Calu3 (cell line): ENCODE measurements around the gene RGS16. TPM values are rescaled to one million over a fixed set of nuclear protein-coding genes. Genes with fewer than 3 reads are reported as not detected.

Experiments used
- BruUV-seq: library from RNA; stranded (reverse); fragments of 400-500 nt; replicated peaks from 2 replicates; lab custom pipeline; 2021; lab: Mats Ljungman, UMichigan
- CTCF ChIA-PET: fragments of 300-600 bp; sonication (Branson Sonifier 250); formaldehyde crosslinking; loops from one replicate; lab custom pipeline; 2022; ENCODE audit warnings: antibody characterized with exemption; lab: Charles Lee
- DNase-seq: peaks from one replicate; pipeline ENCODE4 v3.0.0; 2022
- H3K27ac Mint-ChIP-seq: one replicate; pipeline ENCODE4 v1.8.0; 2022; ENCODE audit warnings: mixed read lengths; ENCODE audit not compliant: unreplicated experiment
- H3K27me3 Mint-ChIP-seq: one replicate; pipeline ENCODE4 v1.8.0; 2022; ENCODE audit warnings: mixed read lengths; ENCODE audit not compliant: unreplicated experiment
- H3K36me3 Mint-ChIP-seq: one replicate; pipeline ENCODE4 v1.8.0; 2022; ENCODE audit warnings: mild to moderate bottlenecking, moderate library complexity, mixed read lengths; ENCODE audit not compliant: insufficient read depth, unreplicated experiment
- H3K4me1 Mint-ChIP-seq: one replicate; pipeline ENCODE4 v1.8.0; 2022; ENCODE audit warnings: mild to moderate bottlenecking, low read depth, mixed read lengths; ENCODE audit not compliant: unreplicated experiment
- H3K4me3 Mint-ChIP-seq: one replicate; pipeline ENCODE4 v1.8.0; 2022; ENCODE audit warnings: mild to moderate bottlenecking, low read depth, moderate library complexity, mixed read lengths; ENCODE audit not compliant: unreplicated experiment
- H3K9me3 Mint-ChIP-seq: one replicate; pipeline ENCODE4 v1.8.0; 2022; ENCODE audit warnings: low read depth, mixed read lengths; ENCODE audit not compliant: unreplicated experiment
- intact Hi-C: fragments of 100-400 bp; cut with micrococcal nuclease; formaldehyde crosslinking; loops from one replicate; pipeline ENCODE4 v1.10.0; 2022; ENCODE audit not compliant: unreplicated experiment
- total RNA-seq: library from RNA; stranded (reverse); gene quantifications from 2 replicates; pipeline ENCODE4 v1.2.3, GENCODE V29; 2022
- TF ChIP-seq, protein P1 (sequence below): fragments of 200-600 bp; IDR thresholded peaks from one replicate; pipeline ENCODE4 v1.8.0; 2022; ENCODE audit warnings: antibody characterized with exemption; ENCODE audit not compliant: unreplicated experiment

RGS16 gene
- total RNA-seq, 1 experiment from 2014 or later = 1.2 TPM

- CTCF ChIA-PET = interaction anchor here (14.5 kb wide), 1 partner anchor 176 kb away, joined by 226 read pairs; no protein-coding TSS in a partner anchor
- Mint-ChIP-seq H3K27ac (no peak overlapping the region), H3K4me1 (peaks cover 7% of the 10 kb centered on the region), H3K36me3 (peaks cover 13% of the 10 kb centered on the region), H3K27me3 (peaks cover 65% of the 10 kb centered on the region), H3K4me3 (no peak overlapping the region), H3K9me3 (no peaks in the 10 kb centered on the region)
- TF ChIP-seq, protein P1, sequence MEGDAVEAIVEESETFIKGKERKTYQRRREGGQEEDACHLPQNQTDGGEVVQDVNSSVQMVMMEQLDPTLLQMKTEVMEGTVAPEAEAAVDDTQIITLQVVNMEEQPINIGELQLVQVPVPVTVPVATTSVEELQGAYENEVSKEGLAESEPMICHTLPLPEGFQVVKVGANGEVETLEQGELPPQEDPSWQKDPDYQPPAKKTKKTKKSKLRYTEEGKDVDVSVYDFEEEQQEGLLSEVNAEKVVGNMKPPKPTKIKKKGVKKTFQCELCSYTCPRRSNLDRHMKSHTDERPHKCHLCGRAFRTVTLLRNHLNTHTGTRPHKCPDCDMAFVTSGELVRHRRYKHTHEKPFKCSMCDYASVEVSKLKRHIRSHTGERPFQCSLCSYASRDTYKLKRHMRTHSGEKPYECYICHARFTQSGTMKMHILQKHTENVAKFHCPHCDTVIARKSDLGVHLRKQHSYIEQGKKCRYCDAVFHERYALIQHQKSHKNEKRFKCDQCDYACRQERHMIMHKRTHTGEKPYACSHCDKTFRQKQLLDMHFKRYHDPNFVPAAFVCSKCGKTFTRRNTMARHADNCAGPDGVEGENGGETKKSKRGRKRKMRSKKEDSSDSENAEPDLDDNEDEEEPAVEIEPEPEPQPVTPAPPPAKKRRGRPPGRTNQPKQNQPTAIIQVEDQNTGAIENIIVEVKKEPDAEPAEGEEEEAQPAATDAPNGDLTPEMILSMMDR = no peak
- intact Hi-C loops = no loop called here
- BruUV-seq = no TSS peak
- no peak for DNase-seq
Measured at GRCh38 chr1:182608236-182608635, 4.0 kb upstream of the RGS16 start.

- intact Hi-C loops = no loop called here
- no peak for DNase-seq
- no peak overlapping the region for H3K27ac Mint-ChIP-seq
- TF ChIP-seq, protein P1 = no peak
- H3K27me3 Mint-ChIP-seq = peaks cover 58% of the 10 kb centered on the region
- CTCF ChIA-PET = interaction anchor here (14.5 kb wide), 1 partner anchor 177 kb away, joined by 226 read pairs; no protein-coding TSS in a partner anchor
- H3K36me3 Mint-ChIP-seq = peaks cover 15% of the 10 kb centered on the region
- H3K9me3 Mint-ChIP-seq = no peaks in the 10 kb centered on the region
- H3K4me3 Mint-ChIP-seq = no peak overlapping the region
- H3K4me1 Mint-ChIP-seq = peaks cover 7% of the 10 kb centered on the region
- BruUV-seq = no TSS peak
Measured at GRCh38 chr1:182607566-182607965, 3.4 kb upstream of the RGS16 start.

DNA sequence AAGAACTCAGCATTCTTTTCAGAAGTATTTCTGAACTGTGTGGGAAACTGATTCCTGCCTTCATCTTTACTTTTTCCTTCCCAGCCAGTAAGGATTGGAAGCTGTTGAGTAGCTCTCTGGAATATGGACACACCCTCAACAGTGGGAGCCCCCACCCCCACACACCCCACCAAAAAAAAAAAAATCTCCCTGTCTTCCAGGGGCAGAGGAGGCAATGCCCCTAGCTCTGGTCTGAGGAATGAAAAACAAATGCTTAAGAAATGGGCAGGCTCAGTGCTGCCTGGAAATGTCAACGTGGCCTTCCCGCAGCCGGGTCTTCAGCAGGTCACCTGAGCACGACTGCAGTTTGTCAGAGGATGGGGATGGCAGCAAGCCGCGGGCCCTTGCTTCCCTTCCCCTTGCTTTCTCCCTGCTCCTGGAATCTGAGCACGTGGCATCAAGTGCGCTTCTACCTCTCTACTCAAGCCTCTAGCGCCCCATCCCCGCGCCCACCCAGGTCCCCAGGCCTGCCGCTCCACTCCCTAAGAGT, 479 bp downstream of the RGS16 start:
- no peak for DNase-seq
- peaks cover under 1% of the 10 kb centered on the region for H3K4me1 Mint-ChIP-seq
- H3K4me3 Mint-ChIP-seq = peak overlapping the region; percentile 77
- H3K27ac Mint-ChIP-seq = no peak overlapping the region
- TF ChIP-seq, protein P1 = no peak
- peaks cover 15% of the 10 kb centered on the region for H3K36me3 Mint-ChIP-seq
- CTCF ChIA-PET = interaction anchor here (0.7 to 14.5 kb wide), 2 partner anchors 181 to 186 kb away, joined by 3 to 226 read pairs; partner anchors contain the start of gene NPL
- no peaks in the 10 kb centered on the region for H3K9me3 Mint-ChIP-seq
- no TSS peak for BruUV-seq
- peaks cover 23% of the 10 kb centered on the region for H3K27me3 Mint-ChIP-seq
- intact Hi-C loops = loop anchor here (1.0 kb wide), 1 partner anchor 78 kb away; no protein-coding TSS in a partner anchor

DNA sequence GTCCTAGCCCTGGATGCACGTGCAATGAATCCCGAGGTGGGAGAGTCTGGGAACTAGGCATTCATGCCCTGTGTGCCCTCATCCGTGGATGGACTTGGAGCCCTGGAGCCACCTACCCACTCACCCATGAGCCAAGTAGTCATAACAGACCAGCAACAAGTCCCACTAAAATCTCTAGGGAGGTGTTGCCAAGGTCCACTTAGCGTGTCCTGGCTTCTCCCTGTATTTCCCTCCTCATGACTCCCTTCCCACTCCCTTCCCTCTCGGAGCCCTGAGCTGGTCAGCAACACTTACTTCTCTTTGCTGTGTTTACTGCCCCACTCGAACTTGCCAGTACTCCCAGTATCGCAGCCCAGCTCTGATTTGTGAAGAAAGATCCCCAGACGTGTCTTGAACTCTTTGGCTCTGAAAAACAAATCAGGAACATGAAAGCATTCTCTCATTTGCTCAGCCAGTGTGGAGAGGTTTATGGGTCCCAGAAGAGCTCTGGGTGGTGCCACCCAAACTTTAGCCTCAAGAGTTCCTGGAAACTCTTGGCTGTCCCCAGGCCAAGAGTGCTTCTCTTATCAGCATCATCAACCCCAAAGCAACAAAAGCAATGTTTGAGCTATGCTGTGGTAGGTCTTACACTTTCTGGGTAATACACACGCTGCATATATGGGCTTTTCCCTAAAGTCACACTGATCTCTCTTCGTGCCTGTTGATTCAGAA, 1.1 kb downstream of the RGS16 start:
- H3K4me3 Mint-ChIP-seq = peak overlapping the region; percentile 77
- DNase-seq = no peak
- H3K9me3 Mint-ChIP-seq = no peaks in the 10 kb centered on the region
- TF ChIP-seq, protein P1 = no peak
- BruUV-seq = TSS peak; percentile 43
- no peaks in the 10 kb centered on the region for H3K4me1 Mint-ChIP-seq
- intact Hi-C loops = no loop called here
- H3K36me3 Mint-ChIP-seq = peaks cover 15% of the 10 kb centered on the region
- CTCF ChIA-PET = interaction anchor here (0.7 to 14.5 kb wide), 2 partner anchors 181 to 187 kb away, joined by 3 to 226 read pairs; partner anchors contain the start of gene NPL
- H3K27ac Mint-ChIP-seq = no peak overlapping the region
- peaks cover 16% of the 10 kb centered on the region for H3K27me3 Mint-ChIP-seq
